ENCODE data around the gene PDZRN3. TPM values are rescaled to one million over a fixed set of nuclear protein-coding genes. Genes with fewer than 3 reads are reported as not detected.

Gene PDZRN3
- total RNA-seq, 1 experiment from 2014 or later = 17.5 TPM

GRCh38 chr3:73547427-73548248 lies 77.1 kb downstream of the PDZRN3 start:
- no peak overlapping the region for H3K27ac ChIP-seq (ENCODE audit: low read length)
- no peaks in the 10 kb centered on the region for H3K27me3 ChIP-seq (ENCODE audit: low read length)
- no peak for DNase-seq
- H3K36me3 ChIP-seq (ENCODE audit: insufficient read depth, low read length) = no peaks in the 10 kb centered on the region
- H3K4me2 ChIP-seq (ENCODE audit: low read depth, low read length, poor library complexity, severe bottlenecking) = no peak overlapping the region
- no peaks in the 10 kb centered on the region for H4K20me1 ChIP-seq (ENCODE audit: insufficient read depth, low read depth, low read length)
- H3K9me3 ChIP-seq (ENCODE audit: low read length) = no peaks in the 10 kb centered on the region
- H3K9me2 ChIP-seq (replicated peaks; ENCODE audit: insufficient read depth, low read length) = no peaks in the 10 kb centered on the region
- H3K4me1 ChIP-seq (ENCODE audit: low read length) = no peaks in the 10 kb centered on the region
- H3K4me3 ChIP-seq (ENCODE audit: low read length) = no peak overlapping the region
- H3K79me2 ChIP-seq (ENCODE audit: low read length) = no peaks in the 10 kb centered on the region
- H3K9ac ChIP-seq (ENCODE audit: low read length) = no peak overlapping the region
- no peak overlapping the region for H2AFZ ChIP-seq (ENCODE audit: low read length)

GRCh38 chr3:73546961-73547360 lies 77.8 kb downstream of the PDZRN3 start:
- Histone ChIP-seq H3K4me3 (ENCODE audit: low read length) (no peak overlapping the region), H3K9me2 (replicated peaks; ENCODE audit: insufficient read depth, low read length) (no peaks in the 10 kb centered on the region), H2AFZ (ENCODE audit: low read length) (no peak overlapping the region), H3K9me3 (ENCODE audit: low read length) (no peaks in the 10 kb centered on the region), H3K4me1 (ENCODE audit: low read length) (no peaks in the 10 kb centered on the region), H4K20me1 (ENCODE audit: insufficient read depth, low read depth, low read length) (no peaks in the 10 kb centered on the region), H3K36me3 (ENCODE audit: insufficient read depth, low read length) (no peaks in the 10 kb centered on the region), H3K9ac (ENCODE audit: low read length) (no peak overlapping the region), H3K27ac (ENCODE audit: low read length) (no peak overlapping the region), H3K27me3 (ENCODE audit: low read length) (no peaks in the 10 kb centered on the region), H3K79me2 (ENCODE audit: low read length) (no peaks in the 10 kb centered on the region), H3K4me2 (ENCODE audit: low read depth, low read length, poor library complexity, severe bottlenecking) (no peak overlapping the region)
- DNase-seq = no peak

GRCh38 chr3:73543412-73543811 lies 81.3 kb downstream of the PDZRN3 start:
- no peak for DNase-seq
- no peak overlapping the region for H3K27ac ChIP-seq (ENCODE audit: low read length)
- H2AFZ ChIP-seq (ENCODE audit: low read length) = no peak overlapping the region
- no peaks in the 10 kb centered on the region for H3K9me3 ChIP-seq (ENCODE audit: low read length)
- H3K4me3 ChIP-seq (ENCODE audit: low read length) = no peak overlapping the region
- no peak overlapping the region for H3K9ac ChIP-seq (ENCODE audit: low read length)
- H3K27me3 ChIP-seq (ENCODE audit: low read length) = no peaks in the 10 kb centered on the region
- no peaks in the 10 kb centered on the region for H3K79me2 ChIP-seq (ENCODE audit: low read length)
- no peaks in the 10 kb centered on the region for H3K9me2 ChIP-seq (replicated peaks; ENCODE audit: insufficient read depth, low read length)
- H4K20me1 ChIP-seq (ENCODE audit: insufficient read depth, low read depth, low read length) = no peaks in the 10 kb centered on the region
- H3K36me3 ChIP-seq (ENCODE audit: insufficient read depth, low read length) = no peaks in the 10 kb centered on the region
- H3K4me1 ChIP-seq (ENCODE audit: low read length) = no peaks in the 10 kb centered on the region
- H3K4me2 ChIP-seq (ENCODE audit: low read depth, low read length, poor library complexity, severe bottlenecking) = no peak overlapping the region

GRCh38 chr3:73542136-73542535 lies 82.6 kb downstream of the PDZRN3 start:
- Histone ChIP-seq H3K36me3 (ENCODE audit: insufficient read depth, low read length) (no peaks in the 10 kb centered on the region), H3K79me2 (ENCODE audit: low read length) (no peaks in the 10 kb centered on the region), H3K4me1 (ENCODE audit: low read length) (no peaks in the 10 kb centered on the region), H3K4me2 (ENCODE audit: low read depth, low read length, poor library complexity, severe bottlenecking) (no peak overlapping the region), H4K20me1 (ENCODE audit: insufficient read depth, low read depth, low read length) (no peaks in the 10 kb centered on the region), H3K27ac (ENCODE audit: low read length) (no peak overlapping the region), H2AFZ (ENCODE audit: low read length) (no peak overlapping the region), H3K27me3 (ENCODE audit: low read length) (no peaks in the 10 kb centered on the region), H3K9ac (ENCODE audit: low read length) (no peak overlapping the region), H3K4me3 (ENCODE audit: low read length) (no peak overlapping the region), H3K9me3 (ENCODE audit: low read length) (no peaks in the 10 kb centered on the region), H3K9me2 (replicated peaks; ENCODE audit: insufficient read depth, low read length) (no peaks in the 10 kb centered on the region)
- DNase-seq = no peak

GRCh38 chr3:73540969-73541740 lies 83.6 kb downstream of the PDZRN3 start:
- Histone ChIP-seq H3K27me3 (ENCODE audit: low read length) (no peaks in the 10 kb centered on the region), H3K4me2 (ENCODE audit: low read depth, low read length, poor library complexity, severe bottlenecking) (no peak overlapping the region), H4K20me1 (ENCODE audit: insufficient read depth, low read depth, low read length) (no peaks in the 10 kb centered on the region), H3K27ac (ENCODE audit: low read length) (no peak overlapping the region), H3K36me3 (ENCODE audit: insufficient read depth, low read length) (no peaks in the 10 kb centered on the region), H2AFZ (ENCODE audit: low read length) (no peak overlapping the region), H3K4me3 (ENCODE audit: low read length) (no peak overlapping the region), H3K79me2 (ENCODE audit: low read length) (no peaks in the 10 kb centered on the region), H3K4me1 (ENCODE audit: low read length) (no peaks in the 10 kb centered on the region), H3K9ac (ENCODE audit: low read length) (no peak overlapping the region), H3K9me3 (ENCODE audit: low read length) (no peaks in the 10 kb centered on the region), H3K9me2 (replicated peaks; ENCODE audit: insufficient read depth, low read length) (no peaks in the 10 kb centered on the region)
- DNase-seq = peak; percentile 19

- Histone ChIP-seq H3K4me3 (ENCODE audit: low read length) (no peak overlapping the region), H3K27me3 (ENCODE audit: low read length) (0 out of 2 replicates have a peak, but pooled peaks cover 2% of the 10 kb centered on the region), H3K79me2 (ENCODE audit: low read length) (no peaks in the 10 kb centered on the region), H3K4me1 (ENCODE audit: low read length) (no peaks in the 10 kb centered on the region), H3K36me3 (ENCODE audit: insufficient read depth, low read length) (no peaks in the 10 kb centered on the region), H3K9me3 (ENCODE audit: low read length) (no peaks in the 10 kb centered on the region), H3K9ac (ENCODE audit: low read length) (no peak overlapping the region), H3K27ac (ENCODE audit: low read length) (no peak overlapping the region), H3K4me2 (ENCODE audit: low read depth, low read length, poor library complexity, severe bottlenecking) (no peak overlapping the region), H3K9me2 (replicated peaks; ENCODE audit: insufficient read depth, low read length) (no peaks in the 10 kb centered on the region), H2AFZ (ENCODE audit: low read length) (no peak overlapping the region), H4K20me1 (ENCODE audit: insufficient read depth, low read depth, low read length) (no peaks in the 10 kb centered on the region)
- DNase-seq = no peak
Observed at GRCh38 chr3:73538486-73538885, 86.3 kb downstream of the PDZRN3 start.

GRCh38 chr3:73536952-73537351 lies 87.8 kb downstream of the PDZRN3 start:
- Histone ChIP-seq H3K79me2 (ENCODE audit: low read length) (no peaks in the 10 kb centered on the region), H3K36me3 (ENCODE audit: insufficient read depth, low read length) (no peaks in the 10 kb centered on the region), H3K9me3 (ENCODE audit: low read length) (no peaks in the 10 kb centered on the region), H3K27me3 (ENCODE audit: low read length) (0 out of 2 replicates have a peak, but pooled peaks cover 2% of the 10 kb centered on the region), H3K4me2 (ENCODE audit: low read depth, low read length, poor library complexity, severe bottlenecking) (no peak overlapping the region), H3K4me1 (ENCODE audit: low read length) (no peaks in the 10 kb centered on the region), H2AFZ (ENCODE audit: low read length) (no peak overlapping the region), H3K27ac (ENCODE audit: low read length) (no peak overlapping the region), H3K9ac (ENCODE audit: low read length) (no peak overlapping the region), H3K4me3 (ENCODE audit: low read length) (no peak overlapping the region), H4K20me1 (ENCODE audit: insufficient read depth, low read depth, low read length) (no peaks in the 10 kb centered on the region), H3K9me2 (replicated peaks; ENCODE audit: insufficient read depth, low read length) (no peaks in the 10 kb centered on the region)
- DNase-seq = no peak

GRCh38 chr3:73536336-73536895 lies 88.3 kb downstream of the PDZRN3 start:
- no peaks in the 10 kb centered on the region for H3K36me3 ChIP-seq (ENCODE audit: insufficient read depth, low read length)
- H3K79me2 ChIP-seq (ENCODE audit: low read length) = no peaks in the 10 kb centered on the region
- H3K9ac ChIP-seq (ENCODE audit: low read length) = no peak overlapping the region
- H3K9me3 ChIP-seq (ENCODE audit: low read length) = no peaks in the 10 kb centered on the region
- no peak overlapping the region for H3K4me3 ChIP-seq (ENCODE audit: low read length)
- no peak for DNase-seq
- no peaks in the 10 kb centered on the region for H4K20me1 ChIP-seq (ENCODE audit: insufficient read depth, low read depth, low read length)
- no peak overlapping the region for H3K4me2 ChIP-seq (ENCODE audit: low read depth, low read length, poor library complexity, severe bottlenecking)
- H3K9me2 ChIP-seq (replicated peaks; ENCODE audit: insufficient read depth, low read length) = no peaks in the 10 kb centered on the region
- H3K27ac ChIP-seq (ENCODE audit: low read length) = no peak overlapping the region
- 0 out of 2 replicates have a peak, but pooled peaks cover 2% of the 10 kb centered on the region for H3K27me3 ChIP-seq (ENCODE audit: low read length)
- H2AFZ ChIP-seq (ENCODE audit: low read length) = no peak overlapping the region
- no peaks in the 10 kb centered on the region for H3K4me1 ChIP-seq (ENCODE audit: low read length)

Measured in Karpas-422 (cell line).